NT2/D1 (cell line): ENCODE data around the gene FSTL4.

ENCODE experiments used
- DNase-seq: peaks from one replicate; pipeline ENCODE4 v3.0.0-alpha.2; 2011; ENCODE audit warnings: low read depth, low spot score
- H3K27me3 ChIP-seq: 2 replicates; pipeline ENCODE4 v1.6.0; 2011; ENCODE audit warnings: mild to moderate bottlenecking; ENCODE audit not compliant: insufficient read length, insufficient read depth
- H3K36me3 ChIP-seq: 2 replicates; pipeline ENCODE4 v1.6.1; 2011; ENCODE audit warnings: mild to moderate bottlenecking, low read length, mixed read lengths; ENCODE audit not compliant: insufficient read depth, insufficient read length
- H3K4me1 ChIP-seq: 2 replicates; pipeline ENCODE4 v1.5.1; 2011; ENCODE audit not compliant: insufficient read depth, insufficient read length
- H3K4me3 ChIP-seq: 2 replicates; pipeline ENCODE4 v1.5.1; 2011; ENCODE audit warnings: low read depth; ENCODE audit not compliant: insufficient read length
- H3K9ac ChIP-seq: 2 replicates; pipeline ENCODE4 v1.6.0; 2011; ENCODE audit warnings: low read depth; ENCODE audit not compliant: insufficient read length
- H3K9me3 ChIP-seq: 2 replicates; pipeline ENCODE4 v1.5.1; 2011; ENCODE audit warnings: mild to moderate bottlenecking, low read length; ENCODE audit not compliant: insufficient read depth
- SUZ12 ChIP-seq: IDR thresholded peaks from 2 replicates; pipeline ENCODE4 v1.6.1; 2011; ENCODE audit not compliant: insufficient read length, insufficient read depth; ENCODE audit errors: extremely low read depth
- YY1 ChIP-seq: IDR thresholded peaks from 2 replicates; pipeline ENCODE4 v1.6.1; 2011; ENCODE audit not compliant: insufficient read length, insufficient read depth
- ZNF274 ChIP-seq: IDR thresholded peaks from 2 replicates; pipeline ENCODE4 v1.6.1; 2011; ENCODE audit warnings: mild to moderate bottlenecking, low read depth, low read length

FSTL4 gene

GRCh38 chr5:133344266-133344665 lies 268.1 kb downstream of the FSTL4 start:
- no peak overlapping the region for H3K9ac ChIP-seq
- no peak overlapping the region for H3K4me3 ChIP-seq
- TF ChIP-seq YY1 (no peak), ZNF274 (no peak), SUZ12 (no peak)
- H3K4me1 ChIP-seq: peaks cover 8% of the 10 kb centered on the region
- H3K9me3 ChIP-seq: no peaks in the 10 kb centered on the region
- H3K36me3 ChIP-seq: no peaks in the 10 kb centered on the region
- no peak for DNase-seq
- H3K27me3 ChIP-seq: no peaks in the 10 kb centered on the region

GRCh38 chr5:133343196-133343595 lies 269.1 kb downstream of the FSTL4 start:
- Histone ChIP-seq H3K9me3 (no peaks in the 10 kb centered on the region), H3K4me3 (no peak overlapping the region), H3K36me3 (no peaks in the 10 kb centered on the region), H3K4me1 (peaks cover 8% of the 10 kb centered on the region), H3K27me3 (no peaks in the 10 kb centered on the region), H3K9ac (no peak overlapping the region)
- no peak for DNase-seq
- TF ChIP-seq SUZ12: no peak
- no peak for TF ChIP-seq ZNF274
- TF ChIP-seq YY1: no peak

GRCh38 chr5:133341915-133342710 lies 270.2 kb downstream of the FSTL4 start:
- DNase-seq: no peak
- Histone ChIP-seq H3K36me3 (no peaks in the 10 kb centered on the region), H3K9ac (no peak overlapping the region), H3K9me3 (no peaks in the 10 kb centered on the region), H3K27me3 (no peaks in the 10 kb centered on the region), H3K4me1 (peaks cover 8% of the 10 kb centered on the region), H3K4me3 (no peak overlapping the region)
- TF ChIP-seq ZNF274: no peak
- TF ChIP-seq SUZ12: no peak
- no peak for TF ChIP-seq YY1

GRCh38 chr5:133341296-133341695 lies 271.0 kb downstream of the FSTL4 start:
- TF ChIP-seq YY1 (no peak), SUZ12 (no peak), ZNF274 (no peak)

GRCh38 chr5:133340822-133341221 lies 271.5 kb downstream of the FSTL4 start:
- no peaks in the 10 kb centered on the region for H3K9me3 ChIP-seq
- no peaks in the 10 kb centered on the region for H3K36me3 ChIP-seq
- peaks cover 8% of the 10 kb centered on the region for H3K4me1 ChIP-seq
- no peaks in the 10 kb centered on the region for H3K27me3 ChIP-seq
- H3K4me3 ChIP-seq: no peak overlapping the region
- DNase-seq: no peak
- H3K9ac ChIP-seq: no peak overlapping the region
- TF ChIP-seq YY1 (no peak), SUZ12 (no peak), ZNF274 (no peak)

More at GRCh38 chr5:133341296-133341695, 271.0 kb downstream of the FSTL4 start:
- Histone ChIP-seq H3K4me3 (no peak overlapping the region), H3K9me3 (no peaks in the 10 kb centered on the region), H3K4me1 (peaks cover 8% of the 10 kb centered on the region), H3K27me3 (no peaks in the 10 kb centered on the region), H3K36me3 (no peaks in the 10 kb centered on the region), H3K9ac (no peak overlapping the region)
- no peak for DNase-seq

- DNase-seq: no peak
- TF ChIP-seq ZNF274 (no peak), SUZ12 (no peak), YY1 (no peak)
- no peaks in the 10 kb centered on the region for H3K9me3 ChIP-seq
- no peaks in the 10 kb centered on the region for H3K36me3 ChIP-seq
- no peaks in the 10 kb centered on the region for H3K27me3 ChIP-seq
- no peak overlapping the region for H3K9ac ChIP-seq
- H3K4me1 ChIP-seq: peaks cover 8% of the 10 kb centered on the region
- no peak overlapping the region for H3K4me3 ChIP-seq
Observed at GRCh38 chr5:133340002-133340755, 272.2 kb downstream of the FSTL4 start.

GRCh38 chr5:133338504-133339355 lies 273.6 kb downstream of the FSTL4 start:
- no peak for DNase-seq
- no peaks in the 10 kb centered on the region for H3K27me3 ChIP-seq
- H3K36me3 ChIP-seq: no peaks in the 10 kb centered on the region
- H3K4me1 ChIP-seq: peaks cover 8% of the 10 kb centered on the region
- no peak overlapping the region for H3K9ac ChIP-seq
- no peak overlapping the region for H3K4me3 ChIP-seq
- no peak for TF ChIP-seq YY1
- no peak for TF ChIP-seq ZNF274
- TF ChIP-seq SUZ12: no peak
- no peaks in the 10 kb centered on the region for H3K9me3 ChIP-seq
